ENCODE measurements around the gene DCTN3.
A peak's percentile ranks its signal among the peaks of the same experiment; 100 is the strongest.
"Not testable (repeated sequence)": the region's sequence is repeated elsewhere in the genome, so short reads cannot be mapped to it uniquely, and the experiment has no call there.

Gene DCTN3

GRCh38 chr9:34650816-34651215 lies 30.5 kb upstream of the DCTN3 start:
- in situ Hi-C loops (cut with HindIII; ENCODE audit: low pct_ligation_motif_present, low pct_unique_long_range_greater_than_20kb, low sequenced_read_pairs), result no loop called here
- no peak for DNase-seq

DNA sequence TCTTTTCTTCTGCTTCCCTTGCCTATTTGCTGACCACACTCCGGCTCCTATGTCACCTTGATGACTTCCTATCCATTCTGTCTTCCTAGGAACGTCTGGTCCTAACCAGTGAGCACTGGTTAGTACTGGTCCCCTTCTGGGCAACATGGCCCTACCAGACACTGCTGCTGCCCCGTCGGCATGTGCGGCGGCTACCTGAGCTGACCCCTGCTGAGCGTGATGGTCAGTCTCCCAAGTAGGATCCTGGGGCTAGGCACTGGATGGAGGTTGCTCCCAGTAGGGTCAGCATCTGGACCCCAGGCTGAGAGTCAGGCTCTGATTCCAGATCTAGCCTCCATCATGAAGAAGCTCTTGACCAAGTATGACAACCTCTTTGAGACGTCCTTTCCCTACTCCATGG lies 28.4 kb upstream of the DCTN3 start:
- DNase-seq, result no peak
- in situ Hi-C loops (cut with HindIII; ENCODE audit: low pct_ligation_motif_present, low pct_unique_long_range_greater_than_20kb, low sequenced_read_pairs), result no loop called here

DNA sequence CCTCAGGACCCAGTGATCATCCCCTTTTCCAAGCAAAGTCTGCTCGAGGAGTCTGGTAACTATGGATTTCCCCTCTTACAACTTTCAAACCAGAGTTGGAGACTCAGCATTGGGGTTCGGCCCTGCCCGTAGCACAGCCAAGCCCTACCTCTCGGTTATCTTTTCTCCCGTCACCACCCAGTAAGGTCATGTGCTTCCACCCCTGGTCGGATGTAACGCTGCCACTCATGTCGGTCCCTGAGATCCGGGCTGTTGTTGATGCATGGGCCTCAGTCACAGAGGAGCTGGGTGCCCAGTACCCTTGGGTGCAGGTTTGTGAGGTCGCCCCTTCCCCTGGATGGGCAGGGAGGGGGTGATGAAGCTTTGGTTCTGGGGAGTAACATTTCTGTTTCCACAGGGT lies 27.4 kb upstream of the DCTN3 start:
- in situ Hi-C loops (cut with HindIII; ENCODE audit: low pct_ligation_motif_present, low pct_unique_long_range_greater_than_20kb, low sequenced_read_pairs), result no loop called here
- DNase-seq, result no peak

DNA sequence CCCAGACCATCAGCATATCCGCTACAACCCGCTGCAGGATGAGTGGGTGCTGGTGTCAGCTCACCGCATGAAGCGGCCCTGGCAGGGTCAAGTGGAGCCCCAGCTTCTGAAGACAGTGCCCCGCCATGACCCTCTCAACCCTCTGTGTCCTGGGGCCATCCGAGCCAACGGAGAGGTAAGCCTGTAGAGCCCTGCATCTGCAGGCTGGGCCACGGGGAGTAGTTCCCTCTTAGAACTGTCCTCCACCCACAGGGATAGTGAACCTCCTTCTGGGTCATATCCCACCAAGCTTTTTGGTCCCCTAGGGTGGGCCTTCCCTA lies 26.7 kb upstream of the DCTN3 start:
- in situ Hi-C loops (cut with HindIII; ENCODE audit: low pct_ligation_motif_present, low pct_unique_long_range_greater_than_20kb, low sequenced_read_pairs), result no loop called here
- DNase-seq, result no peak

DNA sequence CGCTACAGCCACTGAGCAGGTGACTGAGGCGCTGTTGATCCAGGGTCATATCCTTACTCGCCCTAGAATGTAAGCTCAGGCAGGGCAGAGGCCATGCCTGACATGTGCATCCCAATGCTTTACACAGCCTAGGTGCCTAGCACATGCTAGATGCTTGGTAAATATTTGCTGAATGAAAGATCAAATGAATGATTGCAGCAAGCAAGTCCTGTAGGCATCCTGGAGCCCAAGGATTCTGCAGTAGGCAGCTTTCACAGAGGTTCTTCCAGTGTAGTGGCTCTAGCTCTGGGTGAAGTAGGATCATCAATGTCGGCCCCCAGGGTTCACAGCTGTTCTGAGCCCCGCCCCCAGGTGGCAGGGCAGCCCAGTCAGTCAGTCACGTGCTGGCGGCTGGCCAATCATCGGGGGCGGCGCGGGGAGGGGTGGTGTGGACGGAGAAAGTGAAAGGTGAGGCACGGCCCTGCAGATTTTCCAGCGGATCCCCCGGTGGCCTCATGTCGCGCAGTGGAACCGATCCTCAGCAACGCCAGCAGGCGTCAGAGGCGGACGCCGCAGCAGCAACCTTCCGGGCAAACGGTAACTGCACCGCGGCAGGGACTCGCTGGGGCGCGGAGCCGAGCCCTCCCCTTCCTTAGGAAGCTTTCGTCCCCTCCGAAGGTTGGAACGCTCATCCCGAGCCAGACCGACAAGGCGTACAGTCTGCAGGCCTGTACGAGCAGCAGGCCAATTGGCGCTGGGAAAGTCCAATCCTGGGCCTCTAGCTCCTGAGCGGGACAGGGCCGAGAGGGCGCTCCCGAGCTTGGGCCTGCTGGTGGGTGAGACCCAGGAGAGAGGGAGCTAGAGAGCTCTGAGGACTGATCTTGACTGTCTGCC lies 26.2 kb upstream of the DCTN3 start, which contains the start of gene GALT:
GALT (plus strand) TSS at position 465 of the 873 bp plus-strand sequence; CDS start at position 495, 30 bp downstream.
- peak; percentile 85 for DNase-seq
- in situ Hi-C loops (cut with HindIII; ENCODE audit: low pct_ligation_motif_present, low pct_unique_long_range_greater_than_20kb, low sequenced_read_pairs), result no loop called here

- no peak for DNase-seq
- in situ Hi-C loops (cut with HindIII; ENCODE audit: low pct_ligation_motif_present, low pct_unique_long_range_greater_than_20kb, low sequenced_read_pairs), result no loop called here
These were observed 24.5 kb upstream of the DCTN3 start for GRCh38 chr9:34644766-34645314.

DNA sequence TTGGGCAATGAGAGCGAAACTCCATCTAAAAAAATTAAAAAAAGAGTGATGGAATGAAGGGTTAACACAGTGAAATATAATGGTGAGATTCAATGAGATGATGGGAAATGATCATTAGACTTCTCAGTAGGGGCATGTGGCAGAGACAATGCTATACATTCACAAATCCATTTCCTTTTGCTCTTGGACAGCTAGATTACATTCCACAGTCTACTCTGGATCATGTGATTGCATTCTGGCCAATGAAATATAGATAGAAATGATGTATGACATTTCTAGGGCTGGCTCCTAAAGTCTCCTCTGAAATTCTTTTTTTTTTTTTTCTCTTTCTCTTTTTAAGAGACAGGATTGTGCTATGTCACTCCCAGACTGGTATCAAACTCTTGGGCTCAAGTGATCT lies 22.4 kb upstream of the DCTN3 start:
- in situ Hi-C loops (cut with HindIII; ENCODE audit: low pct_ligation_motif_present, low pct_unique_long_range_greater_than_20kb, low sequenced_read_pairs), result no loop called here
- no peak for DNase-seq

GRCh38 chr9:34639322-34639721 lies 19.0 kb upstream of the DCTN3 start:
- DNase-seq; in situ Hi-C loops (cut with HindIII; ENCODE audit: low pct_ligation_motif_present, low pct_unique_long_range_greater_than_20kb, low sequenced_read_pairs): not testable (repeated sequence)

DNA sequence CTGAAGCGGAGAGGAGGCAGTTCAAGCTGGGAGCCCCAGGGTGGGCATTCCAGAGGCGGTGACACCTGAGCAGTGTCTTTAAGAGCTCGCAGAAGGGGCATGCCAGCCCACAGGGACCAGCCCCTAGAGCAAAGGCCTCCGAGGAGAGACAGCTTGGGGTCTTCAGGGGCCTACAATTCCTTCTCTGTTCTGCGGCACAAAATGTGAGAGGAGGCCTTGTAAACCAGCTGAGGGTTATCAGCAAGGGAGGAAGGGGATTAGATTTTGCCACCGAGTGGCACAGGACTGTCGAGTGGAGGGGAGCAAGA lies 17.8 kb upstream of the DCTN3 start:
- in situ Hi-C loops (cut with HindIII; ENCODE audit: low pct_ligation_motif_present, low pct_unique_long_range_greater_than_20kb, low sequenced_read_pairs), result no loop called here
- DNase-seq, result no peak

DNA sequence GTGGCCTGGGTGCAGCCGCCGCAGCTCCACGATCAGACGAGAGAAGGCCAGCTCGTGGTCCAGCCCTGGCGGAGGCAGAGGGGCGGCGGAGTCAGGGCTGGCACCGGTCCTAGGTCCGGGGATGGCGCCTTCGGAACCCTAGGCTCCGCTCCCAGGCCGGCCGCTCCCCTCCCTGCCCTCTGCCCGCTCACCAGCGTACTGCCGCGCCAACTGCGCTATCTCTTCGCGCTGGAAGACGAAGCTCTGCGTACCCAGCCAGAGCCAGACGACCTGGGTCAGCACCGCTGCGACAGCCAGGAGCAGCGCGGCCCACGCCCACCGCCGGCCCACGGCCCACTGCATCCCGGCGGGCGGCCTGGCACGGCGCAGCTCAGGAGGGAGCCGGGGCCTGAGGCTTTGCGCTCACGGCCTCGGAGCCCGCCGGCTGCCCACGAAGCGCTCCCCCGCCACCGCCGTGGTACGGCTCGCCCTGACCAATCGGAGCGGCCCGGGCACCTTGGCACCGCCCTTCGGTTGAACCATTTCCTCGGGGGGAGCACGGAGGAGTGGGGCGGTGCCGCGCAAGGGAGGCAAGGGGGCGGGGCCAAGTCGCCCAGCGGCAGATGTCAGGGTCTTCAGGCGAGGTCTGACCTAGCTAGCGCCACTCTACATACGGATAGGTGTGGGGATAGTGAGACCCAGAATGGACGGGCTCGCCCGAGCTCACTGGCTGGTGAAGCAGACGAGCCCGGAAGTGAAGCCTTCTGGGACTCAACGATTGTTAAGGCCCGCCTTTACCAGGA lies 17.3 kb upstream of the DCTN3 start, which contains the start of gene SIGMAR1:
SIGMAR1 (minus strand) TSS at position 432 of the 782 bp plus-strand sequence; CDS start at position 342, 90 bp downstream.
- DNase-seq, result peak; percentile 89
- in situ Hi-C loops (cut with HindIII; ENCODE audit: low pct_ligation_motif_present, low pct_unique_long_range_greater_than_20kb, low sequenced_read_pairs), result no loop called here

- no peak for DNase-seq
These were observed 16.6 kb upstream of the DCTN3 start for GRCh38 chr9:34636791-34637355.

DNA sequence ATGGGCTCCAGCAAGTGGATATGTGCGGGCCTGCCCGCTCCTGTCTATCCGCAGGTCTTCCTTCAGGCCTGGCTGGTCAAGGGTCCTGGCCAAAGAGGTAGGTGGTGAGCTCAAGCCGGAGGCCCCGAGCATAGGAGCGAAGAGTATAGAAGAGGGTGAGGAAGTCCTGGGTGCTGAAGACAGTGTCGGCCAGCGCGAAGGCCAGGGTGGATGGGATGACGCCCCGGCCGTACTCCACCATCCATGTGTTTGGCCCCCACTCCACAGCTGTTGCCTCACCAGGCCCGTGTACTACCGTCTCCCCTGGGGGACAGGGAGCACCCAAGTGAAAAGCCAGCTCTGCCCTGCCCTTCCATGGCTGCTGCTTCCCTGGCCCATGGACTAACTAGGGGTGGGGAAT lies 15.3 kb upstream of the DCTN3 start:
- DNase-seq, result no peak
- in situ Hi-C loops (cut with HindIII; ENCODE audit: low pct_ligation_motif_present, low pct_unique_long_range_greater_than_20kb, low sequenced_read_pairs), result no loop called here

More at GRCh38 chr9:34636791-34637355, 16.6 kb upstream of the DCTN3 start:
- in situ Hi-C loops (cut with HindIII; ENCODE audit: low pct_ligation_motif_present, low pct_unique_long_range_greater_than_20kb, low sequenced_read_pairs), result no loop called here

GRCh38 chr9:34634551-34635248 lies 14.4 kb upstream of the DCTN3 start:
- in situ Hi-C loops (cut with HindIII; ENCODE audit: low pct_ligation_motif_present, low pct_unique_long_range_greater_than_20kb, low sequenced_read_pairs), result no loop called here
- no peak for DNase-seq

GRCh38 chr9:34633851-34634550 lies 13.7 kb upstream of the DCTN3 start:
- peak; percentile 54 for DNase-seq
- in situ Hi-C loops (cut with HindIII; ENCODE audit: low pct_ligation_motif_present, low pct_unique_long_range_greater_than_20kb, low sequenced_read_pairs), result no loop called here

DNA sequence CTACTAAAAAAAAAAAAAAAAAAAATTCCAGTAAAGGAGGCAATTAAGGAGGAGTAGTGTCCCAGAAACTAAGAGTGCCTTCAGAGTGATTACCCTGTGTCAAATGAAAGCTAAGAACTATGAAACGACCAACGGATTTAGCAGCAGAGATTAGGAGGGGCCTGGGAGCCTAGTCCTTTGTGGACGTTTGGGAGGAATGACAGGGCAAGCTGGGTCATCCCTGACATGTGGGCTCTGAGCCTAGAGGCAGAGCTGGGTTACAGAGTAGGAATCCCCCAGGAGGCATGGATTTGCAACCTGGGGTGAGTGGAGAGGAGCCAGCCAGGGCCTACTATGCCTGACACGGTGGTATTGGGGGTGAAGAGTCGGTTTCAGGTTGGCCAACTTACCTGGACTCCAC lies 12.9 kb upstream of the DCTN3 start:
- no peak for DNase-seq
- in situ Hi-C loops (cut with HindIII; ENCODE audit: low pct_ligation_motif_present, low pct_unique_long_range_greater_than_20kb, low sequenced_read_pairs), result no loop called here

- in situ Hi-C loops (cut with HindIII; ENCODE audit: low pct_ligation_motif_present, low pct_unique_long_range_greater_than_20kb, low sequenced_read_pairs), result no loop called here
- no peak for DNase-seq
These were observed 10.3 kb upstream of the DCTN3 start for GRCh38 chr9:34630402-34631154.

DNA sequence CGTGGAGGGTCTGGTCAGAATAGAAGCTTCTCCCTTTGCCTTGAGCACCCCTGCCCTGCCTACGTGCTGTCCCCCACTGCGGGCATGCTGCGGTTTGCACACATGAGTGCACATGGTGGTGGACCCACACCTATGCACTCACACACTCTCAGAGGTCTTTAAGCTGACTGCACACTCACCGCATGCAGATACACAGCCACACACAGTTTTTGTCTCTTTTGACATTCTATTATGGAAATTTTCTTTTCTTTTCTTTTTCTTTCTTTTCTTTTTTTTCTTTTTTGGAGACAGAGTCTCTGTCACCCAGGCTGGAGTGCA lies 9.2 kb upstream of the DCTN3 start:
- DNase-seq, result no peak

More for the DNA sequence above, 9.2 kb upstream of the DCTN3 start:
- in situ Hi-C loops (cut with HindIII; ENCODE audit: low pct_ligation_motif_present, low pct_unique_long_range_greater_than_20kb, low sequenced_read_pairs), result no loop called here

Data from ACHN (cell line).